ENCODE results near the gene GPR32. TPM values are rescaled to one million over a fixed set of nuclear protein-coding genes. Genes with fewer than 3 reads are reported as not detected.

GPR32 gene
- total and polyA plus RNA-seq, 2 of the 8 experiments (the other 6 are each of a cell fraction or from before 2014, with no cell fraction given): not detected

GRCh38 chr19:50795664-50796073 lies 25.4 kb downstream of the GPR32 start (continued):
- TF ChIP-seq E2F6 (IDR thresholded peaks at IDR 0.05) (no peak), KDM4A (IDR thresholded peaks at IDR 0.05; ENCODE audit: low read depth, low read length, severe bottlenecking) (no peak), CTBP2 (IDR thresholded peaks at IDR 0.05; ENCODE audit: borderline replicate concordance, insufficient read depth, insufficient read length, low read length) (no peak), POLR2A (IDR thresholded peaks at IDR 0.05; ENCODE audit: control extremely low read depth in 1 of 2, low read depth in 2 of 2, low read length in 2 of 2) (peak; percentile 15 to 63; a peak in 2 of 3 replicates)
